HG03575 (cell line): ENCODE data around the gene NFE2.

Source experiments
- ATAC-seq: cut with Tn5 transposase; IDR thresholded peaks from one replicate; pipeline ENCODE4 v1.9.1; 2021; ENCODE audit not compliant: unreplicated experiment, insufficient number of reproducible peaks, low FRiP score; ENCODE audit errors: extremely low read depth

The NFE2 gene

DNA sequence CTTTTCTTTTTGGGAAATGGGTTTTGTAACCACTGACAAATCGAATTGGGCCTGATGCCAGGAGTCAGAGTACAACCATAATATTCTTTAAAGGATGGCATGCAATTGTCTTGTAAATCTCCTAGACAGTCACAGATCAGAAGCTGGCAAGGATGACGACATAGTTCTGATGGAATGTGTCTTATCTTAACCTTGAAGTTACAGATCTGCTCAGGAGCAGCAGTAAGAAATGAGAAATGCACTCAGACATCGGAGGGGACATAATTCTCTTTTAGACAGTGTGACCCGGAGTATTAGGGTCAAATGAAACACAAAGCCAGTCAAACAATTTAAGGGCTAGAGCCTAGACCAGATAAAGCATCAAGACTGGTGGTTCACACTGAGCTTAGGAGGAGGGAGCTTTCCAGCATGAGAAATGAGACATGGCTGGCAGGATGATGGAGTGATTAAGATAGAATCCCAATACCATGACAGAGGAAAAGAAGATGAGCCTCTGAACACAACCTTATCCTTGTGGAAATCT is 38.4 kb downstream of the NFE2 start:
- ATAC-seq: no peak

GRCh38 chr12:54261815-54262402 is 38.9 kb downstream of the NFE2 start:
- ATAC-seq: no peak

GRCh38 chr12:54259194-54260011 is 41.4 kb downstream of the NFE2 start:
- ATAC-seq: no peak

DNA sequence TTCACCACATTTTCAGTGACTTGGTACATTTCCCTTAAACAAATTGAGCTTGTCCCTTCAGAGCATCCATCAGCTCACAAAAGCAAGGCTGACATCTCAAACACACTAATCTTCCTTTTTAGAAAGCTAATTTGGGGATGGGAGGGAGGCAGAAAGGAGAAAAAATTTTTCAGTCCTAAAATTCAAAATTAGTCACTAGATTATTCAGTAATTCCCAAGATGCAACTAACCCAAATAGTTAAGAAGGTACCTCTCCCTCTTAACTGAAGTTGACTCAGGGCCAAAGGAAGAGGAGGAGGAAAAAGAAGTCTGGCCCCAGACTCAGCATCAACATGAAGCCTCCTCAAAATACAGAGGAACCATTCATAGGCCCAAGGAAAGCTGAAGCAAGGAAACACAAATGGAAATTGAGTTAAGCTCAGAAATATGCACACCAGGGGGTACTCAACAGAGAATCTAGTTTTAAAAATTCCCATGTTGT is 42.6 kb downstream of the NFE2 start:
- no peak for ATAC-seq

- no peak for ATAC-seq
These were observed 43.5 kb downstream of the NFE2 start for GRCh38 chr12:54257332-54257731.

GRCh38 chr12:54253240-54253639 is 47.6 kb downstream of the NFE2 start:
- no peak for ATAC-seq

DNA sequence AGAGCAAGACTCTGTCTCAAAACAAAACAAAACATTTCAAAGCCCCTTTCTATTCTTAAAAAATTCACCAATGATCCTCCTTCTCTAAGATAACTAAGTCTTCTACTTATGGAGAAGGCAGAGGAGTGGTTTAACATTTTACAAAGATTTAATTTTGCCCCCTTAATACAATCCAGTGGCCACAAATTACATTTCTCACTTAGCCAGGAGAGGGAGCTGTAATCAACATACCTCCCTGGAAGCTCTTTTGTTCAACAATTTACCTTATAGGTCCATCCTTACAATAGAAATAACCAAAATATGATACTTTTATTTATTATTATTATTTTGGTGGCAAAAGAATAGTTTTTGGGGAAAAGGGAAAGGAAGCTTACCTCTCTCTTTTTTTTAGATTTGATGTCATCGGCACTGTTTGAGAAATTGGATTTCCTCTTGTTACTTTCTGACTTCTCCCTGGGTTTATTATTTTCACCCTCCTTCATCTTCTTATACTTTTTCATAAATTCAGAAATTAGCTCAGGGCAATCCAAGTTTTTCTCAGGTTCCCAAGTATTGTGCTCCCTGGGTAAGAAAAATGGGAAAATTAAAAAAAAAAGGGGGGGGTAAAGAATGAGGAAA is 49.0 kb downstream of the NFE2 start:
- ATAC-seq: no peak

GRCh38 chr12:54249489-54249888 is 51.3 kb downstream of the NFE2 start:
- ATAC-seq: no peak

- ATAC-seq: no peak
These were observed 54.7 kb downstream of the NFE2 start for GRCh38 chr12:54246011-54246641.
